A673 (cell line): ENCODE measurements around the gene TDRD3. TPM values are rescaled to one million over a fixed set of nuclear protein-coding genes. Genes with fewer than 3 reads are reported as not detected.

Source experiments
- BruUV-seq: library from RNA; stranded (reverse); fragments of 400-500 nt; replicated peaks from 2 replicates; lab custom pipeline; 2021; lab: Mats Ljungman, UMichigan
- CTCF ChIA-PET: fragments of 300-600 bp; sonication (Branson Sonifier 250); formaldehyde crosslinking; loops from one replicate; lab custom pipeline; 2022; ENCODE audit warnings: antibody characterized with exemption; lab: Charles Lee
- POLR2A ChIA-PET: fragments of 300-600 bp; sonication (Branson Sonifier 250); formaldehyde crosslinking; loops from one replicate; lab custom pipeline; 2022; ENCODE audit warnings: antibody characterized with exemption; ENCODE audit not compliant: low non-redundant PET; lab: Charles Lee
- DNase-seq: peaks from one replicate; pipeline ENCODE4 v3.0.0-alpha.2; 2015; ENCODE audit warnings: low spot score
- H3K27ac ChIP-seq: fragments of 200-600 bp; sonication (generic); 2 replicates; pipeline ENCODE4 v1.5.1; 2016; ENCODE audit warnings: mixed run types, low read depth, mild to moderate bottlenecking, mixed read lengths, antibody characterized with exemption, low read length; ENCODE audit not compliant: poor library complexity, severe bottlenecking
- H3K27me3 ChIP-seq: fragments of 200-600 bp; sonication (generic); replicated peaks from 2 replicates; pipeline ENCODE4 v1.6.1; 2017; ENCODE audit warnings: mixed run types, low read depth, mild to moderate bottlenecking, mixed read lengths, antibody characterized with exemption, low read length; ENCODE audit not compliant: insufficient read depth, poor library complexity
- H3K36me3 ChIP-seq: fragments of 200-600 bp; sonication (generic); 2 replicates; pipeline ENCODE4 v1.6.1; 2016; ENCODE audit warnings: mixed run types, mild to moderate bottlenecking, mixed read lengths, antibody characterized with exemption, low read length; ENCODE audit not compliant: insufficient read depth, poor library complexity, severe bottlenecking
- H3K4me1 ChIP-seq: fragments of 200-600 bp; sonication (generic); 2 replicates; pipeline ENCODE4 v1.6.1; 2017; ENCODE audit warnings: mixed run types, mild to moderate bottlenecking, mixed read lengths, antibody characterized with exemption, low read length; ENCODE audit not compliant: insufficient read depth, poor library complexity, severe bottlenecking
- H3K4me3 ChIP-seq: fragments of 200-600 bp; sonication (generic); 2 replicates; pipeline ENCODE4 v1.5.1; 2016; ENCODE audit warnings: low read depth, mixed run types, mild to moderate bottlenecking, mixed read lengths, low read length; ENCODE audit not compliant: poor library complexity, severe bottlenecking
- H3K9me3 ChIP-seq: fragments of 200-600 bp; sonication (generic); 2 replicates; pipeline ENCODE4 v1.6.1; 2016; ENCODE audit warnings: mixed run types, low read depth, mild to moderate bottlenecking, mixed read lengths, antibody characterized with exemption, low read length; ENCODE audit not compliant: poor library complexity, severe bottlenecking
- EZH2 ChIP-seq: fragments of 200-600 bp; sonication (generic); IDR thresholded peaks from 2 replicates; pipeline ENCODE4 v1.6.1; 2017; ENCODE audit warnings: borderline replicate concordance, low read depth, mild to moderate bottlenecking, mixed read lengths, antibody characterized with exemption, low read length; ENCODE audit not compliant: poor library complexity, severe bottlenecking
- intact Hi-C: fragments of 100-400 bp; cut with micrococcal nuclease; formaldehyde crosslinking; loops from one replicate; pipeline ENCODE4 v1.10.0; 2022; ENCODE audit not compliant: unreplicated experiment
- total RNA-seq: library from RNA; stranded (reverse); gene quantifications from 2 replicates; pipeline ENCODE4 v1.2.3, GENCODE V29; 2021
- TF ChIP-seq, protein P1 (sequence below): fragments of 300-800, 200-600 bp; sonication (generic); conservative IDR thresholded peaks from 2 replicates; pipeline ENCODE4 v1.5.1; 2017; ENCODE audit warnings: low read depth, mild to moderate bottlenecking, antibody characterized with exemption, low read length, moderate library complexity, mixed read lengths

Gene TDRD3
- total RNA-seq, 1 experiment from 2014 or later = 30.7 TPM

DNA sequence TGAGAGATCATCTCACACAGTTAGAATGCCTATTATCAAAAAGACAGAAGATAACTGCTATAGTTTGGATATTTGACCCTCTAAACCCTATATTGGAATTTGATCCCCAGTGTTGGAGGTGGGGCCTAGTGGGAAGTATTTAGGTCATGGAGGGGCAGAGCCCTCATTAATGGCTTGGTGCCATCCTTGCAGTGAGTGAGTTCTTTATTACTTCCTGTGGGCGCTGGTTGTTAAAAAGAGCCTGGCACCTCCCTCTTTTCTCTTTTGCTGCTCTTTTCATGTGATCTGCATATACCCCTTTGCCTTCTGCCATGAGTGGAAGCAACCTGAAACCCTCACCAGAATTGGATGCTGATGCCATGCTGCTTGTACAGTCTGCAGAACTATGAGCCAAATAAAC, 66.8 kb downstream of the TDRD3 start:
- POLR2A ChIA-PET = no interaction called here
- H3K4me3 ChIP-seq = no peak overlapping the region
- intact Hi-C loops = no loop called here
- CTCF ChIA-PET = no interaction called here
- peaks cover 9% of the 10 kb centered on the region for H3K36me3 ChIP-seq
- no peaks in the 10 kb centered on the region for H3K27me3 ChIP-seq
- peaks cover 7% of the 10 kb centered on the region for H3K4me1 ChIP-seq
- no peak for TF ChIP-seq EZH2
- TF ChIP-seq, protein P1, sequence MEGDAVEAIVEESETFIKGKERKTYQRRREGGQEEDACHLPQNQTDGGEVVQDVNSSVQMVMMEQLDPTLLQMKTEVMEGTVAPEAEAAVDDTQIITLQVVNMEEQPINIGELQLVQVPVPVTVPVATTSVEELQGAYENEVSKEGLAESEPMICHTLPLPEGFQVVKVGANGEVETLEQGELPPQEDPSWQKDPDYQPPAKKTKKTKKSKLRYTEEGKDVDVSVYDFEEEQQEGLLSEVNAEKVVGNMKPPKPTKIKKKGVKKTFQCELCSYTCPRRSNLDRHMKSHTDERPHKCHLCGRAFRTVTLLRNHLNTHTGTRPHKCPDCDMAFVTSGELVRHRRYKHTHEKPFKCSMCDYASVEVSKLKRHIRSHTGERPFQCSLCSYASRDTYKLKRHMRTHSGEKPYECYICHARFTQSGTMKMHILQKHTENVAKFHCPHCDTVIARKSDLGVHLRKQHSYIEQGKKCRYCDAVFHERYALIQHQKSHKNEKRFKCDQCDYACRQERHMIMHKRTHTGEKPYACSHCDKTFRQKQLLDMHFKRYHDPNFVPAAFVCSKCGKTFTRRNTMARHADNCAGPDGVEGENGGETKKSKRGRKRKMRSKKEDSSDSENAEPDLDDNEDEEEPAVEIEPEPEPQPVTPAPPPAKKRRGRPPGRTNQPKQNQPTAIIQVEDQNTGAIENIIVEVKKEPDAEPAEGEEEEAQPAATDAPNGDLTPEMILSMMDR = no peak
- no peaks in the 10 kb centered on the region for H3K9me3 ChIP-seq
- BruUV-seq = no TSS peak
- H3K27ac ChIP-seq = no peak overlapping the region
- DNase-seq = peak; percentile 71

DNA sequence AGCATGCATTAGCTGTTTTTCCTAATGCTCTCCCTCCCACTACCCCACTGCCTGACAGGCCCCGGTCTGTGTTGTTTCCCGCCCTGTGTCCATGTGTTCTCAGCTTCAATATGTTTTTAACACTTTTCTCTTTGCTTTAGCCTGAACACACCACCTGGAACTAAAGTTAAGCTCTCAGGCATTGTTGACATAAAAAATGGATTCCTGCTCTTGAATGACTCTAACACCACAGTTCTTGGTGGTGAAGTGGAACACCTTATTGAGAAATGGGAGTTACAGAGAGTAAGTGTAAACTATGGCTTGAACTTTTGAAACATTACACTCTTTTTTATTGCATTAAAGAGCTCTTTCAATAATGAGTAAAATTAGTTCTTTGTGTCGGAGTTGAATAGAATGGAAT, 70.1 kb downstream of the TDRD3 start:
- no TSS peak for BruUV-seq
- Histone ChIP-seq H3K27ac (no peak overlapping the region), H3K4me3 (no peak overlapping the region), H3K36me3 (peaks cover 11% of the 10 kb centered on the region), H3K27me3 (no peaks in the 10 kb centered on the region), H3K4me1 (peaks cover 7% of the 10 kb centered on the region), H3K9me3 (no peaks in the 10 kb centered on the region)
- intact Hi-C loops = no loop called here
- DNase-seq = no peak
- POLR2A ChIA-PET = interaction anchor here (0.5 kb wide), 1 partner anchor 139 kb away, joined by 6 read pairs; no protein-coding TSS in a partner anchor
- CTCF ChIA-PET = no interaction called here
- TF ChIP-seq, protein P1 = no peak
- no peak for TF ChIP-seq EZH2

DNA sequence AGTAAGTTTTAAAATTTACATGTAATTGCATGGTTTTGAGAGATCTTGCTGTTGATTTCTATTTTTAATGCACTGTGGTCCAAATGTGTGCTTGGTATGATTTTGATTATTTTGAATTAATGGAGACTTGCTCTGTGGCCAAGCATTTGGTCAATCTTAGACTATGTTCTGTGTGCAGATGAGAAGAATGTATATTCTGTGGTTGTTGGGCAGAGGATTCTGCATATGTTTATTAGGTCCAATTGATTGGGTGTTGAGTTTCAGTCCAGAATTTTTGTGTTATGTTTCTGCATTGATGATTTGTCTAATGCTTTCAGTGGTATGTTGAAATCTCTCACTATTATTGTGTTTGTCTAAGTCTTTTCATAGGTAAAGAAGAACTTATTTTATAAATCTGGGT, 82.3 kb downstream of the TDRD3 start:
- intact Hi-C loops = loop anchor here (10.0 kb wide), 1 partner anchor 936 kb away; the partner anchor contains the start of gene PCDH20
- no peaks in the 10 kb centered on the region for H3K27me3 ChIP-seq
- no peak overlapping the region for H3K4me3 ChIP-seq
- TF ChIP-seq, protein P1 = no peak
- no peak for TF ChIP-seq EZH2
- ChIA-PET POLR2A (no interaction called here), CTCF (no interaction called here)
- no peak overlapping the region for H3K27ac ChIP-seq
- BruUV-seq = no TSS peak
- H3K9me3 ChIP-seq = peaks cover 10% of the 10 kb centered on the region
- H3K36me3 ChIP-seq = no peaks in the 10 kb centered on the region
- no peaks in the 10 kb centered on the region for H3K4me1 ChIP-seq
- no peak for DNase-seq
